Measurements from ENCODE around the gene TRIM28.

DNA sequence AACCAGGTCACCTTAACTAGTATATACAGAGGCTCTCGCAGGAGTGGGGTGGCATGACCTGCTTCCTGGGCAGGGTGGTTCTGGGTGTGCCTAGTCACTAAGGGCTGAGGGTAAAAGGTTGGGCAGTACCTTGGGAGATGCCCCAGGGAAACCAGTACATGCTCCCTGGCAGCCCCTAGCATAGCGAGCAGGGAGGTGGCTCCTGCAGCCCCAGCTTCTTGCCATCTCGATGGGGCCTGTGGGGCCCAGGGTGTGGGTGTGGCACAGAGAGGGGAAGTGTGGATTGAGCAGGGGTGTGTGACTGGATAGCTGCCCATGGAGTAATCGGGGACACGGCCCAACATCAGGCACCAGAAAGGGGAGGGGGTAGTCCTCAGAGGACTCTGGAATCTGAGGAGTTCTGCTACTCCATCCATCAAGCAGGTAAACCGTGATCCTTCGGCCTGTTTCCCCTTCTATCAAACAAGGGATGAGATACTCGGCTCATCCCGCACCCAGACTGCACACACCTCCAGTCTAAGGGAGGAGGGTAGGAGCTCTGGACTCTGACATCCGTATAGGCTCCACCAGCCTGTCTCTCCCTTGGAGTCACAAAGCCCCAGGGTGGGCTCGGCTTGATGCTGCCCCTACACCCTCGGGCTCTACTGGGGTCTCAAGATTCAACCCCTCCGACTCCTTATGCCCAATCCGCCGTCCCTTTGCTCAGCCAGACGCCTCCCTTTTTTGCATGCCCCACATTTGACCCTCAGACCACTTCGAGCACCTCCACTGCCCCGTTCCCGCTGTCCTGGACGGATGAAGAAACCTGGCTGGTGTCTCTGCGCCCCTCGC is 25.4 kb upstream of the TRIM28 start:
- no peak for TF ChIP-seq POLR2A (IDR thresholded peaks at IDR 0.05)
- TF ChIP-seq, protein P1, sequence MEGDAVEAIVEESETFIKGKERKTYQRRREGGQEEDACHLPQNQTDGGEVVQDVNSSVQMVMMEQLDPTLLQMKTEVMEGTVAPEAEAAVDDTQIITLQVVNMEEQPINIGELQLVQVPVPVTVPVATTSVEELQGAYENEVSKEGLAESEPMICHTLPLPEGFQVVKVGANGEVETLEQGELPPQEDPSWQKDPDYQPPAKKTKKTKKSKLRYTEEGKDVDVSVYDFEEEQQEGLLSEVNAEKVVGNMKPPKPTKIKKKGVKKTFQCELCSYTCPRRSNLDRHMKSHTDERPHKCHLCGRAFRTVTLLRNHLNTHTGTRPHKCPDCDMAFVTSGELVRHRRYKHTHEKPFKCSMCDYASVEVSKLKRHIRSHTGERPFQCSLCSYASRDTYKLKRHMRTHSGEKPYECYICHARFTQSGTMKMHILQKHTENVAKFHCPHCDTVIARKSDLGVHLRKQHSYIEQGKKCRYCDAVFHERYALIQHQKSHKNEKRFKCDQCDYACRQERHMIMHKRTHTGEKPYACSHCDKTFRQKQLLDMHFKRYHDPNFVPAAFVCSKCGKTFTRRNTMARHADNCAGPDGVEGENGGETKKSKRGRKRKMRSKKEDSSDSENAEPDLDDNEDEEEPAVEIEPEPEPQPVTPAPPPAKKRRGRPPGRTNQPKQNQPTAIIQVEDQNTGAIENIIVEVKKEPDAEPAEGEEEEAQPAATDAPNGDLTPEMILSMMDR (IDR thresholded peaks at IDR 0.05) = peak in 3 of 7 experiments; percentile 28 to 58 (median 35)

Measured in stomach (tissue), 4 donors.